ENCODE results near the gene MIOS. TPM values are rescaled to one million over a fixed set of nuclear protein-coding genes. Genes with fewer than 3 reads are reported as not detected.

The MIOS gene
- total RNA-seq, 1 donor from 2014 or later: 30.9 TPM

DNA sequence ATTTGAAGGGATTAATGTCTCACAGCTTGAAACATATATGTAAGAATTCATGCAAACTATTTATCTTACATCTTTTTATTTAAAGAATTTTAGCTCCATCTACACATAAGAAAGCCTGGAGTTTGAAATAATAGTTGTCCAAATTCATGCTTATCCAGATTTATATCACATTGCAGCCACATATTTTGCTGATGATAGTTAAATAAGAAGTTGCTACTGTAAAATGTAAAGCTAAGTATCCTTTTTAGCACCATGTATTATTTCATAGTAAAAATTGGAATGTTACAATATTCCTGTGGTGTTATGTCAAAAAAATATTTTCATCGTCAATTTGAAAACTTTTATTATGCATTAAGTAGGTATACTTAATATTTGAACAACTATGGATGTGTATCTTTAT, 46.5 kb downstream of the MIOS start:
- no peak overlapping the region for H3K27ac Mint-ChIP-seq (ENCODE audit: unreplicated experiment)
- H3K9me3 Mint-ChIP-seq (ENCODE audit: unreplicated experiment): no peaks in the 10 kb centered on the region
- no peak overlapping the region for H3K4me3 Mint-ChIP-seq (ENCODE audit: unreplicated experiment)
- peaks cover 2% of the 10 kb centered on the region for H3K4me1 Mint-ChIP-seq (ENCODE audit: low read depth, unreplicated experiment)
- no peaks in the 10 kb centered on the region for H3K27me3 Mint-ChIP-seq (ENCODE audit: unreplicated experiment)
- DNase-seq: no peak
- H3K36me3 Mint-ChIP-seq (ENCODE audit: unreplicated experiment): no peaks in the 10 kb centered on the region
- TF ChIP-seq, protein P1, sequence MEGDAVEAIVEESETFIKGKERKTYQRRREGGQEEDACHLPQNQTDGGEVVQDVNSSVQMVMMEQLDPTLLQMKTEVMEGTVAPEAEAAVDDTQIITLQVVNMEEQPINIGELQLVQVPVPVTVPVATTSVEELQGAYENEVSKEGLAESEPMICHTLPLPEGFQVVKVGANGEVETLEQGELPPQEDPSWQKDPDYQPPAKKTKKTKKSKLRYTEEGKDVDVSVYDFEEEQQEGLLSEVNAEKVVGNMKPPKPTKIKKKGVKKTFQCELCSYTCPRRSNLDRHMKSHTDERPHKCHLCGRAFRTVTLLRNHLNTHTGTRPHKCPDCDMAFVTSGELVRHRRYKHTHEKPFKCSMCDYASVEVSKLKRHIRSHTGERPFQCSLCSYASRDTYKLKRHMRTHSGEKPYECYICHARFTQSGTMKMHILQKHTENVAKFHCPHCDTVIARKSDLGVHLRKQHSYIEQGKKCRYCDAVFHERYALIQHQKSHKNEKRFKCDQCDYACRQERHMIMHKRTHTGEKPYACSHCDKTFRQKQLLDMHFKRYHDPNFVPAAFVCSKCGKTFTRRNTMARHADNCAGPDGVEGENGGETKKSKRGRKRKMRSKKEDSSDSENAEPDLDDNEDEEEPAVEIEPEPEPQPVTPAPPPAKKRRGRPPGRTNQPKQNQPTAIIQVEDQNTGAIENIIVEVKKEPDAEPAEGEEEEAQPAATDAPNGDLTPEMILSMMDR (IDR thresholded peaks at IDR 0.05; ENCODE audit: partially characterized antibody, unreplicated experiment): no peak

DNA sequence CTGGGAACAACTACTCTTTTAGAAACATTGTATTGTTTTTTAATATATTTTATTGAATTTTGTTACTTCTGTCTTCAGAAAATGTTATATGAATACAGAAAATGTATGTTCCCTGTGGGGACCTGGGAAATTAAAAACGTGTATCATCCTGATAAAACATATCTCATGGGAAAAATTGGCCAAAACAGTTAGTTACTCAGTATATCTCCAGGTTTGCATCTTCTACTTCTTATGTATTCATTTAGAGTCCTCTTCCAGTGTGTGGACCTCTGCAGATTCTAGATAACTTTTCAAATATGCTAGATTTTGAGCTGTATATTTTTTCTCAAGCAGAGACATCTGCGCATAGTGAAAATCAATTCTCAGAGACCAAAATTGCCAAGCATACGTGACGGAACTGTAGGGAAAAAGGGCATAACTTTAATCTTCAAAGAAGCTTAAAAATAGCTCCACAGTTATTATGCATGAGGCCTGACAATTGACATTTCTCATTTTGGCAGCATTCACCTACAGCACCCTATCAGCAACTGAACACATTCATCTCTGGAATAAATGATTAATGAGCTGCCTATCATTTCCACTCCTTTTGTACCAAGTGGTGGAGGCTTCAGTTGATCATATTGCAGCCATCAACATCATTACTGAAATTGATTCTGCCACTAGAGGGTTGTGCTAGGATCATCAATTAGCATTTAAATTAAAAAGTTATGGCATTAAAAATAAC, 47.5 kb downstream of the MIOS start:
- no peak for DNase-seq
- Mint-ChIP-seq H3K27me3 (ENCODE audit: unreplicated experiment) (no peaks in the 10 kb centered on the region), H3K27ac (ENCODE audit: unreplicated experiment) (no peak overlapping the region), H3K36me3 (ENCODE audit: unreplicated experiment) (no peaks in the 10 kb centered on the region), H3K9me3 (ENCODE audit: unreplicated experiment) (no peaks in the 10 kb centered on the region), H3K4me3 (ENCODE audit: unreplicated experiment) (no peak overlapping the region), H3K4me1 (ENCODE audit: low read depth, unreplicated experiment) (peaks cover 2% of the 10 kb centered on the region)
- TF ChIP-seq, protein P1 (IDR thresholded peaks at IDR 0.05; ENCODE audit: partially characterized antibody, unreplicated experiment): no peak

DNA sequence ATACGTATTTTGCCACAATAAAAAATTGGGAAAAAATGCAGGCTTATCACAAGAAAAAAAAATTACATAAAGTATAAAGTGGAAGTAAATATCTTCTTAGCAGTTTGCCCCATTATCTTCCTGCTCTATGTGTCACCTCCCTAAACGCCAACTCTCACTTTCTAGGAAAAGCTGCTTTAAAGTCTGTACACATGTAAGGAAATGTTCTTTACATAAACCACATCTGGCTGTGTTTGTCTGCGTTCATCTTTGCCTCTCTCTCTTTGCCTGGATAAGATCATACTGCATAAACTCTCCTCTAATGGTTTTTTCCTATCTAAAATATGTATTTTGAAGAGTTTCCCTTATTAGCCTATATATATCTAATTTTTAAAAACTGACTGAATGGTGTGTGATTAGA, 50.9 kb downstream of the MIOS start:
- DNase-seq: no peak
- H3K4me1 Mint-ChIP-seq (ENCODE audit: low read depth, unreplicated experiment): peaks cover 2% of the 10 kb centered on the region
- H3K27ac Mint-ChIP-seq (ENCODE audit: unreplicated experiment): no peak overlapping the region
- TF ChIP-seq, protein P1 (IDR thresholded peaks at IDR 0.05; ENCODE audit: partially characterized antibody, unreplicated experiment): no peak
- no peaks in the 10 kb centered on the region for H3K9me3 Mint-ChIP-seq (ENCODE audit: unreplicated experiment)
- no peaks in the 10 kb centered on the region for H3K27me3 Mint-ChIP-seq (ENCODE audit: unreplicated experiment)
- no peak overlapping the region for H3K4me3 Mint-ChIP-seq (ENCODE audit: unreplicated experiment)
- H3K36me3 Mint-ChIP-seq (ENCODE audit: unreplicated experiment): no peaks in the 10 kb centered on the region

DNA sequence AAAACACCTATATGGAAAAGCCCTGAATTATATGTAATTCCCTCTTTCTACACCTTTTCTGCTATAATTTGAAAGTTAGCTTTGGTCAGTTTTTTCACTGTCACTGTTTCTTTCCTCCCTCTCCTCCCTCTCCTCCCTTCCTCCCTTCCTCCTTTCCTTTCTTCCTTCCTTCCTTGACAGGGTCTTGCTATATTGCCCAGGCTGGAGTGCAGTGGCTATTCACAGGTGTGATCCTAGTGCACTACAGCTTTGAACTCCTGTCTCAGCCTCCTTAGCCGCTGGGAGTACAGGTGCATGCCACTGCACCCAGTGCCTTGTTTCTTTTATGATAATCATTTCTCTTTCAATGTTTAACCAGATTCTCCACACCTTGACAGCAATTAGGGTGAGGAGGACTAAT, 51.7 kb downstream of the MIOS start:
- DNase-seq: no peak
- Mint-ChIP-seq H3K27me3 (ENCODE audit: unreplicated experiment) (no peaks in the 10 kb centered on the region), H3K9me3 (ENCODE audit: unreplicated experiment) (no peaks in the 10 kb centered on the region), H3K4me3 (ENCODE audit: unreplicated experiment) (no peak overlapping the region), H3K4me1 (ENCODE audit: low read depth, unreplicated experiment) (peaks cover 2% of the 10 kb centered on the region), H3K27ac (ENCODE audit: unreplicated experiment) (no peak overlapping the region), H3K36me3 (ENCODE audit: unreplicated experiment) (no peaks in the 10 kb centered on the region)
- TF ChIP-seq, protein P1 (IDR thresholded peaks at IDR 0.05; ENCODE audit: partially characterized antibody, unreplicated experiment): no peak

DNA sequence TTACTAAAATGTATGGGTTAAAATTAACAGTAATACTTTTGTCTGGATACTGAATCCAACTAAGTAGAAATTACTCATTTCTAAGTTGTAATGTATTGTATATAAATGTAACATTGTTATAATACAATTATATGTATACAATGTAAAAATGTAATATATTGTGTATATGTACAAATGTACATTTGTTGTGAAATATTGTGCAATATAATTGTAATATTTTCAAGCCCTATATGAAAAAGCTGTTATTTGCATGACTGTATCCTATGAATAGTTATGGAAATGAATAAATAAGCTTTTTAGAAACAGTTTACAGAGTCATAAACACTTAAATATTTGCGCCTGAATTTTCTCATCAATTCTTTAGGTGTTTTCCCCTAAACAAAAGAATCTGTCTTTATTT, 53.6 kb downstream of the MIOS start:
- no peaks in the 10 kb centered on the region for H3K4me1 Mint-ChIP-seq (ENCODE audit: low read depth, unreplicated experiment)
- DNase-seq: no peak
- H3K36me3 Mint-ChIP-seq (ENCODE audit: unreplicated experiment): no peaks in the 10 kb centered on the region
- TF ChIP-seq, protein P1 (IDR thresholded peaks at IDR 0.05; ENCODE audit: partially characterized antibody, unreplicated experiment): no peak
- no peak overlapping the region for H3K4me3 Mint-ChIP-seq (ENCODE audit: unreplicated experiment)
- no peak overlapping the region for H3K27ac Mint-ChIP-seq (ENCODE audit: unreplicated experiment)
- H3K9me3 Mint-ChIP-seq (ENCODE audit: unreplicated experiment): no peaks in the 10 kb centered on the region
- no peaks in the 10 kb centered on the region for H3K27me3 Mint-ChIP-seq (ENCODE audit: unreplicated experiment)
